Stimulated activated CD8-positive, alpha-beta memory T cell treated with anti-CD3 and anti-CD28 coated beads, Interleukin-2, amount 100 ng/mL, for 48 hours (primary cell): ENCODE data around the gene WWOX.

ENCODE experiments used
- DNase-seq, 2 donors: peaks; one replicate each; pipeline ENCODE4 v3.0.0-alpha.2; 2020; ENCODE audit warnings: low read depth in 2 of 2

The WWOX gene

GRCh38 chr16:79064256-79064972 is 965.0 kb downstream of the WWOX start:
- DNase-seq: no peak

DNA sequence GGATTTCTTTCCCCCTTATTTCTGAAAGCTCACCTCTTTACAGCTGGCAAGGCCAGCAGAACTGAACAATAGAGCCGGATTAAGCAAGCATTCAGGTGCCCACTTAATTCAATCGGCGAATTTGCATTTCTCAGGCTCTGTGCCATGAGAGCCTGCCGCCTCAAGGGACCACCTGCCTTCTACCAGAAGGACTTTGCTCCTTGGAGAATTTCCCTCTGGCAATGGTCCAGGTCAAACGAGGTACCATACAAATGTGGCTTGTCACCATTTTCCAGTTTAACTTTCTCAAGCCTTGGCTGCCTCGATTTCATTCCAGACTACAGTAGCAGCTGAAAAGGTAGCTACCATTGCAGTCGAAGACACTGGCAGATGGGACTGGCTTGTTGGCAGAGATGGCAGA is 967.1 kb downstream of the WWOX start:
- DNase-seq: no peak

DNA sequence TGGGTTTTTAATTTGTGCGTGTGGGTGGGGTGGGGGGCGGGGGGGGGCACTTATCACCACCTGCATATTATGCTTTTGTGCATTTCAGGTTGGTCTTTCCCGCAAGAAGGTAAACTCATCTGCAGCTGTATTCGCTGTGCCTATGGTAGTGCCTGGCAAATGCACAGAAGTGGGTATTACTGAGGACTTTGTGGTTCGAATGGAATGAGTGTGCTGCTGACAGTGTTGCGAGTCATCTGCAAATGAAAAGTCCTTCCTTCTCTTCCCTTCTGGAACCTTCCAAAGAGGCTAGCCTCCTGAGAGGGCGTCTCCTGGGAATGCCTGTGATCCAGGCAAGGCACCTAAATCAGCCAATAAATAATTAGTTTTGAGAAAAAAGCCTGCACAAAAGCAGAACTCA is 968.1 kb downstream of the WWOX start:
- no peak for DNase-seq

DNA sequence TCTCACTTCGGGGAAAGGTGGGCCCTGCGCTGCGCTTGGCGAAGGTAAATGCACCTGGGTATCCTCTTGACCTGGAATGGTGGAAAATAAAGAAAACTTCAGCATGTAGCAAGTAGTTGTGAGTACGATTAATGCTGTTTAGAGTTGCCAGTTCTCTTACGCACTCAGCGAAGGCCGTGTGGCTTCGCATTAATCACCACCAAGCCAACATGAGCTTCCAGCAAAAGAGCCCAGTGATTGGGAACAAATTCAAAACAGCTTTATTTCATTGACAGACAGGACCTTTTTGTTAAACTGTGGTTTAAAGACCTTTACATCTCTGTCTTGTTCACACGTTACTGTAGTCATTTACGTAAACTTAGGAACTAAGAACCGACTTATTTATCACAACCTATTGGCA is 969.7 kb downstream of the WWOX start:
- no peak for DNase-seq

GRCh38 chr16:79069633-79070032 is 970.2 kb downstream of the WWOX start:
- DNase-seq: no peak

DNA sequence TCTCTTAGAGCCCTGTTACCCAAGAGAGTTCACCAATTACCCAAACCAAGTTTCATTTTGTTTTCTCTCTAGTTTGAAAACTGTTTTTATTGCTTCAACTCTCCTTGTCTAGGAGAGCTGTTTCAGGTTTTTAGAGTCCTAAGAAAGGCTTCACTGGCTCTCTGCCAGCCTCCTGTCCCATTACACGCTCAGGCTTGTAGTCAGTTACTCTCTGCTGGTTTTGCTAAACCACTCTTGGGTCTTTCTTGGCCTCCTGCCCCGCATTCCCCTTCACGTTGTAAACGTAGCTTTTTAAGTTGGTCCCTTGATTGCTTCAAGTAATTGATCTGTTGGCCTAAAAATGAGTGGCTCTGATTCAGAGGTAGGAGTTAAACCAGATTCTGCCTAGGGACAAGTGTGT is 972.0 kb downstream of the WWOX start:
- DNase-seq: no peak

DNA sequence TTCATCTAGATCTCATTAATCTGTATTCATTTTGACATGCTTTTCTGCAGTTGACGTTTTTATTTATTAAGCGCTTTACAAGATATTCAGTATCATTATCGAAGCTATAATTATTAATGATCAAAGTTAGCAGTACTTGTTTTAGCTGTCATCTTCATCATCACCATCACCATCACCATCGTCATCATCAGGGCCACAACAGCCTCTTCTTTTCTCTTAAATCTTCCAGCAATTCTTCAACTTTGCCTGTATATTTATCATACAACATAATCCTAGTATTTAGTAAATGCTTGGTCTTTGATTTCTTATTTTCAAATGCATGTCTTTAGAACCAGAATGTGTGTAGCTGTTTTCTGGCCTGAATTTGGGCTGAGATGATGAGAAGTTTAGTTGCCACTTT is 973.1 kb downstream of the WWOX start:
- no peak for DNase-seq

- no peak for DNase-seq
These were observed 974.1 kb downstream of the WWOX start for GRCh38 chr16:79073566-79073965.

DNA sequence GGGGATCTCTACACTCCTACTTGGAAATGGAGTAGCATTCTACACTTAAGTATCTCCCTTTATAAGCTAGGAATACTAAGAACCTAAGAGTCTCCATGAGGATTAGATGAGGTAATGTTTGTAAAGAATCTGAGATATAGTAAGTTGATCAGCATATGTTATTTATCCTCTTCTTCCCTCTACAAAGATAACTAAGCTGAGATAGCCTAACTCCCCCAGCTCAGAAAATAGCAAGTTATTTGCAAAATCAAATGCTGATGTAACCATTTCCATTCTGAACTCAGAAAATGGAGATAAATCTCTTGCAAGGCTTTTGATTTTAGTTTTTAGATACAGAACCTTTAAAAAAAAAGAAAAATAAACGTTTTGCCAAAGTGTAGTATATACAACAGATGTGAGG is 975.1 kb downstream of the WWOX start:
- no peak for DNase-seq

- DNase-seq: no peak
These were observed 975.5 kb downstream of the WWOX start for GRCh38 chr16:79074951-79075350.

GRCh38 chr16:79076047-79076767 is 976.8 kb downstream of the WWOX start:
- DNase-seq: no peak

- DNase-seq: no peak
These were observed 977.9 kb downstream of the WWOX start for GRCh38 chr16:79077346-79077745.

DNA sequence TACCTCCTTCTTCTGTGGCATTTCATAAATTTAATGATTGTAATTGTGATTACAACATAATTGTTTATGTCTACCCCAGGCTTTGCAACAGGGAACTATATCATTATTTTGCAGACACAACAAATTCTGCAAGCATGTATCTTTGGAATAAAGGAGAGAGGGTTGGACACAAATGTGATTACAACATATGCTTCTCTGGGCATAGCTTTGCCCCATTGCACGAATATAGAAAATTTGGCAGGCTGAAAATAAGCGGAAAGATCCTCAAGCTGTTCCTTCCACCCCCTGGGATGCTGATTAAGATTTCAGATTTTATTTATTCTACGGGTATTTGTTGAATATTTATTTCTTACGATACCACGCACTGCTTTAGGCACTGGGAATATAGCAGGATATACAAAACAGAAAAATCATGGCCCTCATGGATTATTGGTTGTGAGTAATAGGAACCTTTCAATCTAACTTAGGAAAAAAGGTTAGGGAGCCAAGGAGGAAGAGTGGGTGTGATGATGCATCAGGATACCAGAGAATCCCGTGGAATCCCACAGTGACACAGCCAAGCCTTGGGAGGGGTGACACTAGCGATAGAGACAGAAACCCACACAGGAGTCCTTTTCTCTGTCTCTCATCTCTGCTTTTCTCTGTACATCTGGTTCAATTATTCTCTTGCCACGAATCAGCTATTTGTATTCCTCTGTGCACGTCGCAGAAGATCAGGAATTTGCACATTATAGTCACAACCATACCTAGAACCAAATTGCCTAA is 980.4 kb downstream of the WWOX start:
- no peak for DNase-seq

DNA sequence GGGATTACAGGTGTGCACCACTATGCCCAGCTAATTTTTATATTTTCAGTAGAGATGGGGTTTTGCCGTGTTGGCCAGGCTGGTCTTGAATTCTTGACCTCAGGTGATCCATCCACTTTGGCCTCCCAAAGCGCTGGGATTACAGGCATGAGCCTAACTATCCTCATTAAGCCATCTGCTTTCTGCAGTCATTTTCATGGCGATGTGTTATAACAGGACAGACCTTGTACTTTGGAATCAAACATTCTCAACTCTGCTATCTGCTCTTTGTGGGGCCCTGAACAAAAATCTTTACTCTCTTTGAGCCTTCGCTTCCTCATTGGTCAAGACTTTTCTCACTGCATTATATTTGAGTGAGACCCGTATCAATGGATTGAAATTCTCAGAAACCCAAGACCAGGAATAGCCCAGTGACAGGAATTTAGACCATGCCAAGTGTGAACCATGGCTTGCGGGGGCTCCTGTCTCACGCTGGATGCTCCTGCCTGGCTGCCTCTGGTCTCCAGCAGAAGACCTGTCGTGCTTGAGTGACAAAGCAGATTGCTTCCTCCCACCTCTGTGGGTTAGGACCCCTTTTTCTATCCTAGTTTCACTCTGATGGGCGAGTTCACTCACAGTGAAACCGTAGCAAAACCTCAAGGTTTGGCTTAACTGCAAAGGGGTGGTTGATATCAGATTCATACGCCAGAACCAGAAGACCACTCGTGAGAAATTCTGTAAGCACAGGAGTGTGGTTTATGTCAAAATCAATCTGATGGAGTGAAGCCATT is 982.0 kb downstream of the WWOX start:
- DNase-seq: no peak

DNA sequence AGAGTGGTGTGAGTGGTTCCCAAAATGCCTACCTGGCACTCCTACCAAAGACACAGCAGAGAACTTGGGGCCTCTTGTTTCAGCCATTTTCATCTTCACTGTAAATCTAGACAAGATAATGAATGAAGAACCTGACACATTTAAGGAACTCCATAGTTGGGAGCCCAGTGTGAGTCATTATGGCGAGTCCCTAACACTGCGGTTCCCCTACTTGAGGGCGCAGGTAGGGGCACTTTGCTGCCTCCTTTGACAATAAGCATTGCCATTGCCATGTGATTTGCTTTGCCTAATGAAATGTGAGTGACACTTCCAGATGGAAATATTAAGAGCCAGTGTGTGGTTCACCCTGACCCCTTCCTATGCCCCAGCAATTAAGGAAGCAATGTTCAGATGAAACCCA is 983.5 kb downstream of the WWOX start:
- no peak for DNase-seq

DNA sequence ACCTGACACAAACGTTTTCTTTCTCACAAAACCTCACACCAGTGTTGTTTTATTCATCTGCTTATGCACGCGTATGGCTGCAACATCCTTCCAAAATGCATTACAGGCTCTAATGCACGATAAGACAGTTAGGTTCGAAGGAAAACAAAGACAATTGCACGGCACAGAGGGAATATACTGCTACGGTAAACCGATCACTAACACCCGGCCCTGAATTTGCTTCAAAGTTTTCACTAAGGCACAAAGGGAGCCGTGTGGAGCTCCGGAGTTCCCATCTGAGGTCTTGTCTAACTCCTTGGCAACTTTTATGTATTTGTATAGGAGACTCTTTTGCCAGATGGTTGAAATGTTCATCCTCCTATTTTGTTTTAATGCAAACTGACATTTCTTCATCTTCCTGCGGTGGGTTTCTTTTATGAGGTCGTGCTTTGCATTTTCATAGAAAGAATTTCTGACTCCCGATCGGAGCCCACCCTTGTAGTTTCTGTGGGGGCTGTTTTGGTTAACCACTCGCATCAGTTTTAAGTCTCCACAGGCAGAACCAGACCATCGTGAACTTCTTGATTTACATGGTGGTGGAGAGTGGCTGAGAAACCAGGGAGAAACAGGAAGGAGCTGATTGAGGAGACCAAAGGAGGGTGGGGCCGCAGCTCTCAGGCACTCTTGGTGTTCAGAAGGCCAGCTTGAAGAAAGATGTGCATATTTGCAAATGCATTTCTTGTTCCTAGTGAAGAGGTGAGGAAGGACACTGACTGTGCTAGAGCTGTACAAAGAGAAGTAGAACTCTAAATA is 984.2 kb downstream of the WWOX start:
- DNase-seq: no peak

GRCh38 chr16:79088971-79089370 is 989.5 kb downstream of the WWOX start:
- DNase-seq: no peak

DNA sequence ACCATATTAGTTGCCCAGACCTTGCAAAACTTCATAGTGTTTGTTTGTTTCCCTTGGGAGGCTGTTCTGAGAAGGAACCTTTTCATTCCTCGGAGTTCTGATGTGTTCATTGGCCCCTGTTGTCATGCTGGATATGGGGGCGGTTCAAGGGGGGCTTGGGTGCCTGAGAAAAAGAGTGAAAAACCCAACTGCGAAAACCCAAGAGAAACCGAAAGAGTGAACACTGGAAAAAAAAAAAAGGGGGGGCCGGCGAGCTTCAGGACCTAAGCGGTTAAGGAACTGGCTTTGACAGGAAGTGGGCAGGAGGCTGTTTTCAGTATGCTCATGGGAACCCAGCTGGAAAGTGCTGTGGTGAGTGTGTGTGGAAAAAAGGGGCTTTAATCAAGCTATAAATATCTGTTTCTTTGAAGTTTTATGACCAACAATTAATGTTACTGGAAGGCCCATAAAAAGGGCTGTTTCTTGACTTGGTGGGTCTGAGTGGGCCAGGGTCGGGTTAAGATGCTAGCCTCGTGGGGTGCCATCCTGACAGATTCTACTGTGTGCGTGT is 990.4 kb downstream of the WWOX start:
- peak in 1 of 2 donors; percentile 51 for DNase-seq

- no peak for DNase-seq
These were observed 991.5 kb downstream of the WWOX start for GRCh38 chr16:79090966-79091365.

DNA sequence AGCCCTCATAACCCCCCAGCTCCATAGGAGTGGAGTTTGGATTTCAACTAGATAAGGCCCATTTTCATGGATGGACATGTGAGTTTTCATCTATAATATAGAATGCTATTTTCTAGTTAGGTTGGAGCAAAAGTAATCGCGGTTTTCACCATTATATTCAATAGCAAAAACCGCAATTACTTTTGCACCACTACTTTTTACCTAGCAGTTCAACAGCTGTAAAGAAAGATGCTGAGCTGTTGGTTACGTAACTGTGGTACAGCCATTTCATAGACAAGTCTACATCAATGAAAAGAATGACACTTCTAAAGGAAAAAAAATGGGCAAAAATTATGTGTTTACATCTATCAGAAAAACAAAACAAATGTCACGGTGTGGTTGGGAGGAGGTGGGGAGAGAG is 993.4 kb downstream of the WWOX start:
- no peak for DNase-seq

- peak in 1 of 2 donors; percentile 41 for DNase-seq
These were observed 994.1 kb downstream of the WWOX start for GRCh38 chr16:79093554-79093967.
